Sigmoid colon (tissue), 4 donors: Measurements from ENCODE around the gene KRTAP10-5.

Source experiments
- EP300 ChIP-seq, 4 donors: sonication (generic); formaldehyde crosslinking; IDR thresholded peaks; one replicate each; pipeline ENCODE4 v1.6.1; 2017; ENCODE audit warnings: antibody characterized with exemption in 4 of 4
- POLR2A ChIP-seq, 2 donors: fragments of 450-650 bp; IDR thresholded peaks; one replicate each; pipeline ENCODE4 v1.6.1; 2016; ENCODE audit warnings: antibody characterized with exemption in 2 of 2, mild to moderate bottlenecking in 2 of 2, moderate library complexity in 2 of 2
- POLR2AphosphoS5 ChIP-seq, 4 donors: sonication (generic); formaldehyde crosslinking; IDR thresholded peaks; one replicate each; pipeline ENCODE4 v1.6.1; 2017; ENCODE audit warnings: antibody characterized with exemption in 4 of 4
- TF ChIP-seq, protein P1 (sequence below), 4 experiments: fragments of 450-650 bp in 3 of 4; fragments of 200-600 bp in 1 of 4; IDR thresholded peaks; one replicate each; pipeline ENCODE4 v1.5.1; 2016 to 2019; ENCODE audit warnings: antibody characterized with exemption in 4 of 4, mild to moderate bottlenecking in 3 of 4, moderate library complexity in 2 of 4

DNA sequence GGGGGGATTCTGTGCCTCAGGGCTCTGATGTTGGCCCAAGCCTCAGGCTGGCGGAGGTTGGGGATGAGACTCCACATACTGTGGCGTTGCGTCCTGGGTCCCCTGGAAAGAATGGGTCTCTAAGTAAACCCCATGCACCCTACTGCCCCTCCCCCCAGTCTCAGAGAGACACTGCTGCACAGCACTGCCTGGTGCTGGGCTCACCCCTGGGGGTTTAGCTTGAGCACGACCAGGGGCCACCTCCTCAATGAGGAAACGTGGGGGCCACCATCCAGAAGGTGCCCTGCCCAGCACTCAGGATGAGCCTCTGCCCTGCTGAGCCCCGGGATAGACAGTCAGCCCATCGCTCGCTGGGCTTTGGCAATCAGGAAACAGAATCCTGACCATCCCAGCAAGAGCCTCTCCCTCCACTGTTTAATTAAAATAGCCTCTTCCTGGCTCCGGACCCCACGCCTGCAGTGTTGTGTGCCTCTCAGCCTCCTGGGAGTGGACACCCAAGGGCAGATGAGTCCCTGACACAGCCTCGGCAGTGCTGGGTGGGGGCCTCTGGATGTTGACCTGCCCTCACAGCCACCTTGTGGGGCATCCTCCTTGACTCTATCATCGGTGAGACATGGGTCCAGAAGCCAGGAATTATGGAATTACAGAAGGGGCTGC is 10.4 kb downstream of the KRTAP10-5 start:
- TF ChIP-seq, protein P1, sequence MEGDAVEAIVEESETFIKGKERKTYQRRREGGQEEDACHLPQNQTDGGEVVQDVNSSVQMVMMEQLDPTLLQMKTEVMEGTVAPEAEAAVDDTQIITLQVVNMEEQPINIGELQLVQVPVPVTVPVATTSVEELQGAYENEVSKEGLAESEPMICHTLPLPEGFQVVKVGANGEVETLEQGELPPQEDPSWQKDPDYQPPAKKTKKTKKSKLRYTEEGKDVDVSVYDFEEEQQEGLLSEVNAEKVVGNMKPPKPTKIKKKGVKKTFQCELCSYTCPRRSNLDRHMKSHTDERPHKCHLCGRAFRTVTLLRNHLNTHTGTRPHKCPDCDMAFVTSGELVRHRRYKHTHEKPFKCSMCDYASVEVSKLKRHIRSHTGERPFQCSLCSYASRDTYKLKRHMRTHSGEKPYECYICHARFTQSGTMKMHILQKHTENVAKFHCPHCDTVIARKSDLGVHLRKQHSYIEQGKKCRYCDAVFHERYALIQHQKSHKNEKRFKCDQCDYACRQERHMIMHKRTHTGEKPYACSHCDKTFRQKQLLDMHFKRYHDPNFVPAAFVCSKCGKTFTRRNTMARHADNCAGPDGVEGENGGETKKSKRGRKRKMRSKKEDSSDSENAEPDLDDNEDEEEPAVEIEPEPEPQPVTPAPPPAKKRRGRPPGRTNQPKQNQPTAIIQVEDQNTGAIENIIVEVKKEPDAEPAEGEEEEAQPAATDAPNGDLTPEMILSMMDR (IDR thresholded peaks at IDR 0.05) = no peak
- no peak for TF ChIP-seq POLR2AphosphoS5 (IDR thresholded peaks at IDR 0.05)
- TF ChIP-seq POLR2A (IDR thresholded peaks at IDR 0.05) = no peak
- TF ChIP-seq EP300 (IDR thresholded peaks at IDR 0.05) = no peak
